Ishikawa (cell line): Measurements from ENCODE around the gene PIP4P1.

Experiments used
- EGR1 ChIP-seq: IDR thresholded peaks from 2 replicates; pipeline ENCODE4 v1.6.1; 2012
- EP300 ChIP-seq: IDR thresholded peaks from 2 replicates; pipeline ENCODE4 v1.6.1; 2012; ENCODE audit warnings: borderline replicate concordance
- RAD21 ChIP-seq: IDR thresholded peaks from 2 replicates; pipeline ENCODE4 v1.6.1; 2012; ENCODE audit warnings: low read depth
- YY1 ChIP-seq: IDR thresholded peaks from 2 replicates; pipeline ENCODE4 v1.6.1; 2012; ENCODE audit warnings: low read depth

DNA sequence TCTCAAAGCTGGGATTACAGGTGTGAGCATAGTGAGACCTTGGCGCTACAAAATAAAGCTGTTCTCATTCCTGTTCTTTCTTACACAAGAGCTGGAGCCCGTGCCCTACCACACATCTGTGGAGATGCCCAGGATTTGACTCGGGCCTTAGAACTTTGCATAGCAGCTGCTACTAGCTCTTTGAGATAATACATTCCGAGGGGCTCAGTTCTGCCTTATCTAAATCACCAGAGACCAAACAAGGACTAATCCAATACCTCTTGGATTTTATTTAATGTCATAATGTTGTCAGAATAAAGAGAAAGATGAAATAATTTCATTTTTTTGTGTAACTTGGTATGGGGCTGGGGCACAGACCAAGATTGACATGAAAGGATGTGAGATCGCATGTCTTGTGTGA lies 15.5 kb upstream of the PIP4P1 start:
- TF ChIP-seq YY1, result no peak
- no peak for TF ChIP-seq EGR1
- TF ChIP-seq RAD21, result no peak
- TF ChIP-seq EP300, result no peak
